Measurements from ENCODE around the gene TYMP. TPM values are rescaled to one million over a fixed set of nuclear protein-coding genes. Genes with fewer than 3 reads are reported as not detected.
A peak's percentile ranks its signal among the peaks of the same experiment; 100 is the strongest.

Gene TYMP
- total RNA-seq, 4 donors from 2014 or later = 4.4 to 21.5 (median 15.6) TPM

DNA sequence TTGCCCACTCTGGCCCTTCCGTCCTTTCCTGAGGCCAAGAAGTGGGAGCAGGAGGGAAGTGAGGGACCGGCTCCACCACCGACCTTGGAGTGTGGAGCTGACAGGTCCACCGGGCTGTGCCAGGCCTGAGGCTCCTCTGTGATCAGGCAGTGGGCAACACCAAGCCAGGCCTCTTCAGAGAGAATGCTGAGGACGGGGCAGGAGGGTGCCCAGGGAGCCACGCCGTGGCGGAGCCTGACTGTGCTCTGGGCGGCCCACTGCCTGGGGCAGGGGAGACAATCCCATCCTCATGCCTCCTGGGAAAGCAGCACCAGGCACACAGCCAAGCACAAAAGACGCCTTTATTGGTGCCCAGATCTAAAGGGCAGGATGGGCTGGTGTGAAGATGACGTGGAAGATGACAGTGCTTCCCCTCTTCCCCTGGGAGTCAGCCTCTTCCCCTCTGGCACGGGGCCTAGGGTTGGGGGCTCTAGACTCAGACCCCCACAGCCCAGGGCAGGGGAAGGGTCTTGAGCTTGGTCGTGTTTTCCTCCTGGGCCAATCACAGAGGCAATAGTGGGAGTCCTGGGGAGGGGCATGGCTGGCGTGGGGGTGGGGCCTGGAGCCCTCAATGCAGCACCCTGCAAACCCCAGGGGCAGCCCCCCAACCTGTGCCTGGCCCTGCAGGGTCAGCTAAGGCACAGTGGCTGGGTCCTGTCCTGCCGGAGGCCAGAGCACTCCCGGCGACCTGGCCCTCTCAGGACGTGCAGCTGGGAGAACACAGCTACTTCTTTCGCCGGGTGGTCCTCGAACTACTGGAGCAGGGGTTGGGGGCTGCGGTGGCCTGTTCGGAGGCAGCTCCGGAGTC, 27.0 kb downstream of the TYMP start:
- Histone ChIP-seq H3K4me1 (peaks cover 3 to 13% of the 10 kb centered on the region in 2 donors), H3K9me3 (no peaks in the 10 kb centered on the region), H3K4me3 (no peak overlapping the region), H3K36me3 (no peaks in the 10 kb centered on the region), H3K27ac (no peak overlapping the region), H3K27me3 (no peaks in the 10 kb centered on the region)
- DNase-seq = no peak
- TF ChIP-seq, protein P1, sequence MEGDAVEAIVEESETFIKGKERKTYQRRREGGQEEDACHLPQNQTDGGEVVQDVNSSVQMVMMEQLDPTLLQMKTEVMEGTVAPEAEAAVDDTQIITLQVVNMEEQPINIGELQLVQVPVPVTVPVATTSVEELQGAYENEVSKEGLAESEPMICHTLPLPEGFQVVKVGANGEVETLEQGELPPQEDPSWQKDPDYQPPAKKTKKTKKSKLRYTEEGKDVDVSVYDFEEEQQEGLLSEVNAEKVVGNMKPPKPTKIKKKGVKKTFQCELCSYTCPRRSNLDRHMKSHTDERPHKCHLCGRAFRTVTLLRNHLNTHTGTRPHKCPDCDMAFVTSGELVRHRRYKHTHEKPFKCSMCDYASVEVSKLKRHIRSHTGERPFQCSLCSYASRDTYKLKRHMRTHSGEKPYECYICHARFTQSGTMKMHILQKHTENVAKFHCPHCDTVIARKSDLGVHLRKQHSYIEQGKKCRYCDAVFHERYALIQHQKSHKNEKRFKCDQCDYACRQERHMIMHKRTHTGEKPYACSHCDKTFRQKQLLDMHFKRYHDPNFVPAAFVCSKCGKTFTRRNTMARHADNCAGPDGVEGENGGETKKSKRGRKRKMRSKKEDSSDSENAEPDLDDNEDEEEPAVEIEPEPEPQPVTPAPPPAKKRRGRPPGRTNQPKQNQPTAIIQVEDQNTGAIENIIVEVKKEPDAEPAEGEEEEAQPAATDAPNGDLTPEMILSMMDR (IDR thresholded peaks at IDR 0.05) = no peak
- TF ChIP-seq POLR2A (IDR thresholded peaks at IDR 0.05) = no peak
- intact Hi-C loops (cut with DNase I; ENCODE audit: low total_unique reads) = loop anchor here (10.0 kb wide), 1 partner anchor 228 kb away; the partner anchor contains the start of gene MAPK11

DNA sequence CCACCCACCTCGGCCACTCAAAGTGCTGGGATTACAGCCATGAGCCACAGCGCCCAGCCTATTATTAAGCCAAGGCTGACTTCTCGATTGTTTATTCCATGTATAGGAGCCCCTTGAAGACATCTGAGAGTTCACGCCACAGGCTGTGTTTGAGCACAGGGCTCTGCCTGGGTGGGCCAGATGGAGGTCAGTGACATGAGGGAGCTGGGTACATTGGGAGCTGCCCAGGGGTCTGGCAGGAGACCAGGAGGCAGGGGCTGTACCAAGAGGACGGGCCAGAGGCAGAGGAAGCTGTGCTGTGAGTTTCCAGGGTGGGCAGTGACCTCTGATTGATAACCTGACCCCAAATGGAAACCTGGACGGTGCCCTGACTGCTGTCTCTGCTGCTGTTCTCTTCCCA, 27.7 kb downstream of the TYMP start:
- H3K9me3 ChIP-seq = no peaks in the 10 kb centered on the region

GRCh38 chr22:50500452-50500851, 29.4 kb downstream of the TYMP start:
- H3K4me1 ChIP-seq = no peaks in the 10 kb centered on the region
- intact Hi-C loops (cut with DNase I; ENCODE audit: low total_unique reads) = loop anchor here (10.0 kb wide), 1 partner anchor 226 kb away; the partner anchor contains the start of gene MAPK11
- H3K27me3 ChIP-seq = no peaks in the 10 kb centered on the region
- DNase-seq = no peak
- H3K27ac ChIP-seq = no peak overlapping the region
- no peaks in the 10 kb centered on the region for H3K36me3 ChIP-seq
- H3K9me3 ChIP-seq = no peaks in the 10 kb centered on the region
- TF ChIP-seq, protein P1 (IDR thresholded peaks at IDR 0.05) = no peak
- no peak for TF ChIP-seq POLR2A (IDR thresholded peaks at IDR 0.05)
- H3K4me3 ChIP-seq = no peak overlapping the region

More for the DNA sequence above, 27.7 kb downstream of the TYMP start:
- intact Hi-C loops (cut with DNase I; ENCODE audit: low total_unique reads) = loop anchor here (10.0 kb wide), 1 partner anchor 227 kb away; the partner anchor contains the start of gene MAPK11
- no peak for DNase-seq
- Histone ChIP-seq H3K36me3 (no peaks in the 10 kb centered on the region), H3K27me3 (no peaks in the 10 kb centered on the region), H3K27ac (no peak overlapping the region), H3K4me3 (no peak overlapping the region), H3K4me1 (peaks cover 3 to 13% of the 10 kb centered on the region in 2 donors)
- TF ChIP-seq, protein P1 (IDR thresholded peaks at IDR 0.05) = no peak
- TF ChIP-seq POLR2A (IDR thresholded peaks at IDR 0.05) = no peak

- no peak overlapping the region for H3K4me3 ChIP-seq
- intact Hi-C loops (cut with DNase I; ENCODE audit: low total_unique reads) = no loop called here
- H3K36me3 ChIP-seq = no peaks in the 10 kb centered on the region
- no peak overlapping the region for H3K27ac ChIP-seq
- no peak for DNase-seq
- H3K4me1 ChIP-seq = no peaks in the 10 kb centered on the region
- no peaks in the 10 kb centered on the region for H3K27me3 ChIP-seq
- H3K9me3 ChIP-seq = no peaks in the 10 kb centered on the region
- no peak for TF ChIP-seq POLR2A (IDR thresholded peaks at IDR 0.05)
- TF ChIP-seq, protein P1 (IDR thresholded peaks at IDR 0.05) = peak; percentile 24 to 50 (median 34)
Measured at GRCh38 chr22:50498322-50498890, 31.4 kb downstream of the TYMP start.

DNA sequence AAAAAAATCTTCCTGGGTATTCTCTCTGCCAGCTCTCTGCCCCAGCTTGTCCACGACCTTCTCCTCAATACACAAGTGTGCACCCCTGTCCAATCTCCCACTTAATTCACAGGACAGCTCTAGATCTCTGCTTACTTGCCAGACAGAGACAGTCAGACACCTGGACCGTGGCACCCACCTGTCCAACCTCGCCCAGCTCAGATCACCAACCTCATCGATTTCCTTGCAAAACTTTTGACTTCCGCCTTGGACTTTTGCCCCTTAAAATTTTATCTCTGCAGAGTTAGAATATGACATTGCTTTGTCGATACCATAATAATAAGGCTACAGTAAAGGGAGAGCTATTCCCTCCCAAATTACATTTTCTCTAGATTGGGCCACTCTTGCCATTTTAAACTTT, 32.7 kb downstream of the TYMP start:
- intact Hi-C loops (cut with DNase I; ENCODE audit: low total_unique reads) = no loop called here
- Histone ChIP-seq H3K4me3 (no peak overlapping the region), H3K4me1 (no peaks in the 10 kb centered on the region), H3K9me3 (no peaks in the 10 kb centered on the region), H3K27ac (no peak overlapping the region), H3K27me3 (no peaks in the 10 kb centered on the region), H3K36me3 (no peaks in the 10 kb centered on the region)
- DNase-seq = no peak
- TF ChIP-seq, protein P1 (IDR thresholded peaks at IDR 0.05) = no peak
- TF ChIP-seq POLR2A (IDR thresholded peaks at IDR 0.05) = no peak

Measured in uterus (tissue), 4 donors.